ENCODE results near the gene OR51A7. TPM values are rescaled to one million over a fixed set of nuclear protein-coding genes. Genes with fewer than 3 reads are reported as not detected.
"Not testable (repeated sequence)": the region's sequence is repeated elsewhere in the genome, so short reads cannot be mapped to it uniquely, and the experiment has no call there.

OR51A7 gene
- total and polyA plus RNA-seq, 3 donors from 2014 or later: 0.24 to 0.62 TPM; not detected in 1

GRCh38 chr11:4936745-4937144 lies 33.2 kb downstream of the OR51A7 start:
- no peaks in the 10 kb centered on the region for H3K36me3 ChIP-seq (ENCODE audit: low read depth, missing control alignments)
- H3K4me3 ChIP-seq: no peak overlapping the region
- no peak overlapping the region for H3K27ac ChIP-seq
- H3K9me3 ChIP-seq: no peaks in the 10 kb centered on the region
- TF ChIP-seq POLR2A (IDR thresholded peaks at IDR 0.05): no peak
- no peak for TF ChIP-seq CTCF (IDR thresholded peaks at IDR 0.05)
- H3K27me3 ChIP-seq: no peaks in the 10 kb centered on the region
- WGBS, 2 donors: 79 to 82% methylated on average over 3 of the region's 3 CpGs
- no peak for DNase-seq
- intact Hi-C loops (cut with DNase I; ENCODE audit: low total_unique reads): no loop called here
- H3K4me1 ChIP-seq: no peaks in the 10 kb centered on the region

GRCh38 chr11:4947505-4947904 lies 43.9 kb downstream of the OR51A7 start, which contains the start of gene OR51A4:
OR51A4 (minus strand) TSS chr11:4947605; CDS start chr11:4947100, 505 bp downstream.
- H3K36me3 ChIP-seq (ENCODE audit: low read depth, missing control alignments): no peaks in the 10 kb centered on the region
- no peaks in the 10 kb centered on the region for H3K9me3 ChIP-seq
- intact Hi-C loops (cut with DNase I; ENCODE audit: low total_unique reads): no loop called here
- TF ChIP-seq CTCF (IDR thresholded peaks at IDR 0.05) (no peak), POLR2A (IDR thresholded peaks at IDR 0.05) (no peak)
- H3K4me1 ChIP-seq: no peaks in the 10 kb centered on the region
- H3K27ac ChIP-seq: no peak within 1 kb of the TSS
- no peak within 1 kb of the TSS for H3K4me3 ChIP-seq
- no peak for DNase-seq
- no peaks in the 10 kb centered on the region for H3K27me3 ChIP-seq

GRCh38 chr11:4955613-4956012 lies 52.0 kb downstream of the OR51A7 start, which contains the start of gene OR51A2:
OR51A2 (minus strand) TSS chr11:4955713; CDS start chr11:4955713, 0 bp downstream.
- H3K9me3 ChIP-seq; intact Hi-C loops (cut with DNase I; ENCODE audit: low total_unique reads); H3K4me1 ChIP-seq; H3K36me3 ChIP-seq (ENCODE audit: low read depth, missing control alignments); DNase-seq; H3K4me3 ChIP-seq; H3K27me3 ChIP-seq; H3K27ac ChIP-seq: not testable (repeated sequence)
- WGBS, 2 donors: 77 to 86% methylated on average over 2 of the region's 2 CpGs

DNA sequence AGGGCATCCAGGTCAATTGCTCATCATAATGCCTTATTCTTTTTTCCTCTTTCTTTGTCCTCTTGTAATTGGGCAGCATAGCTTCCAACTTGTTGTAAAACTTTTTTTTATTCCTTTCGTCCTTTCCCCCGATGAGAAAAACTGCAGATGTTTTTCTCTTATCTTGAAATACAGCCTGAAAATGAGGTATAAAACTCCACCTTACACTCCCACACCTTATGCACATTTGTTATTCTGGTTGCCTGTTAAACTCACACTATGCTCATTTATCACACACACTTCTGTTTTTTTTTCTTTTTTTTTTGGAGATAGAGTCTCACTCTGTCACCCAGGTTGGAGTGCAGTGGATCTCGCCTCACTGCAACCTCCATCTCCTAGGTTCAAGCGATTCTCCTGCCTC lies 53.8 kb downstream of the OR51A7 start:
- Histone ChIP-seq H3K27me3 (no peaks in the 10 kb centered on the region), H3K9me3 (no peaks in the 10 kb centered on the region), H3K36me3 (ENCODE audit: low read depth, missing control alignments) (no peaks in the 10 kb centered on the region), H3K4me1 (no peaks in the 10 kb centered on the region), H3K27ac (no peak overlapping the region), H3K4me3 (no peak overlapping the region)
- WGBS, 2 donors: 50 to 54% methylated on average over 4 of the region's 4 CpGs
- TF ChIP-seq POLR2A (IDR thresholded peaks at IDR 0.05) (no peak), CTCF (IDR thresholded peaks at IDR 0.05) (no peak)
- no peak for DNase-seq
- intact Hi-C loops (cut with DNase I; ENCODE audit: low total_unique reads): no loop called here

Other genes starting within 250 kb of the OR51A7 start
- gene OR51E2, start 205.9 kb upstream of the OR51A7 start, total RNA-seq: under 1 TPM in 1 of 2 donors, not detected in 1; 0.47 TPM
- 0.17 TPM for gene OR51E2, start 205.9 kb upstream of the OR51A7 start, polyA plus RNA-seq (ENCODE audit: insufficient read depth, low read depth, low replicate concordance)
- gene MMP26, start 199.0 kb upstream of the OR51A7 start, total RNA-seq: under 1 TPM in 1 of 2 donors, not detected in 1; 0.55 TPM
- gene MMP26, start 199.0 kb upstream of the OR51A7 start, polyA plus RNA-seq (ENCODE audit: insufficient read depth, low read depth, low replicate concordance): 1.1 TPM
- gene OR51F1, start 133.8 kb upstream of the OR51A7 start, total RNA-seq: not detected
- gene OR51F1, start 133.8 kb upstream of the OR51A7 start, polyA plus RNA-seq (ENCODE audit: insufficient read depth, low read depth, low replicate concordance): not detected
- gene OR52R1, start 99.4 kb upstream of the OR51A7 start, total RNA-seq: not detected
- gene OR52R1, start 99.4 kb upstream of the OR51A7 start, polyA plus RNA-seq (ENCODE audit: insufficient read depth, low read depth, low replicate concordance): not detected
- not detected for gene OR51F2, start 82.5 kb upstream of the OR51A7 start, total RNA-seq
- not detected for gene OR51F2, start 82.5 kb upstream of the OR51A7 start, polyA plus RNA-seq (ENCODE audit: insufficient read depth, low read depth, low replicate concordance)
- gene OR51S1, start 54.6 kb upstream of the OR51A7 start, total RNA-seq: under 1 TPM in 1 of 2 donors, not detected in 1; 0.31 TPM
- gene OR51S1, start 54.6 kb upstream of the OR51A7 start, polyA plus RNA-seq (ENCODE audit: insufficient read depth, low read depth, low replicate concordance): not detected
- not detected for gene OR51T1, start 21.9 kb upstream of the OR51A7 start, total RNA-seq
- not detected for gene OR51T1, start 21.9 kb upstream of the OR51A7 start, polyA plus RNA-seq (ENCODE audit: insufficient read depth, low read depth, low replicate concordance)
- not detected for gene OR51G2, start 15.6 kb downstream of the OR51A7 start, total RNA-seq
- not detected for gene OR51G2, start 15.6 kb downstream of the OR51A7 start, polyA plus RNA-seq (ENCODE audit: insufficient read depth, low read depth, low replicate concordance)
- not detected for gene OR51G1, start 20.6 kb downstream of the OR51A7 start, total RNA-seq
- not detected for gene OR51G1, start 20.6 kb downstream of the OR51A7 start, polyA plus RNA-seq (ENCODE audit: insufficient read depth, low read depth, low replicate concordance)
- gene OR51A4, start 43.8 kb downstream of the OR51A7 start, total RNA-seq: not detected
- gene OR51A4, start 43.8 kb downstream of the OR51A7 start, polyA plus RNA-seq (ENCODE audit: insufficient read depth, low read depth, low replicate concordance): not detected
- not detected for gene OR51A2, start 51.9 kb downstream of the OR51A7 start, total RNA-seq
- gene OR51A2, start 51.9 kb downstream of the OR51A7 start, polyA plus RNA-seq (ENCODE audit: insufficient read depth, low read depth, low replicate concordance): not detected
- not detected for gene OR51L1, start 91.1 kb downstream of the OR51A7 start, total RNA-seq
- gene OR51L1, start 91.1 kb downstream of the OR51A7 start, polyA plus RNA-seq (ENCODE audit: insufficient read depth, low read depth, low replicate concordance): not detected
- gene OR52J3, start 142.7 kb downstream of the OR51A7 start, total RNA-seq: not detected
- not detected for gene OR52J3, start 142.7 kb downstream of the OR51A7 start, polyA plus RNA-seq (ENCODE audit: insufficient read depth, low read depth, low replicate concordance)
- gene OR52E2, start 155.8 kb downstream of the OR51A7 start, total RNA-seq: under 1 TPM in 1 of 2 donors, not detected in 1; 0.37 TPM
- not detected for gene OR52E2, start 155.8 kb downstream of the OR51A7 start, polyA plus RNA-seq (ENCODE audit: insufficient read depth, low read depth, low replicate concordance)
- not detected for gene OR52E1, start 165.8 kb downstream of the OR51A7 start, total RNA-seq
- gene OR52E1, start 165.8 kb downstream of the OR51A7 start, polyA plus RNA-seq (ENCODE audit: insufficient read depth, low read depth, low replicate concordance): not detected
- under 1 TPM; 0.37 to 0.55 TPM for gene OR52A5, start 234.6 kb downstream of the OR51A7 start, total RNA-seq
- not detected for gene OR52A5, start 234.6 kb downstream of the OR51A7 start, polyA plus RNA-seq (ENCODE audit: insufficient read depth, low read depth, low replicate concordance)